ENCODE data around the gene CIBAR2.

Gene CIBAR2

GRCh38 chr16:85078952-85079351 lies 33.3 kb downstream of the CIBAR2 start:
- no peaks in the 10 kb centered on the region for H3K4me1 ChIP-seq
- no peaks in the 10 kb centered on the region for H3K9me3 ChIP-seq
- intact Hi-C loops (cut with DNase I; ENCODE audit: low total_unique reads), result no loop called here
- no peak for TF ChIP-seq CTCF (IDR thresholded peaks at IDR 0.05)
- peaks cover 16 to 43% (median 36%) of the 10 kb centered on the region in 3 donors for H3K36me3 ChIP-seq
- no peak overlapping the region for H3K4me3 ChIP-seq
- H3K27me3 ChIP-seq, result no peaks in the 10 kb centered on the region
- H3K27ac ChIP-seq, result no peak overlapping the region
- no peak for DNase-seq

GRCh38 chr16:85078226-85078625 lies 34.0 kb downstream of the CIBAR2 start:
- Histone ChIP-seq H3K9me3 (no peaks in the 10 kb centered on the region), H3K36me3 (peaks cover 17 to 44% (median 39%) of the 10 kb centered on the region in 3 donors), H3K4me1 (no peaks in the 10 kb centered on the region), H3K4me3 (no peak overlapping the region), H3K27ac (no peak overlapping the region), H3K27me3 (no peaks in the 10 kb centered on the region)
- TF ChIP-seq CTCF (IDR thresholded peaks at IDR 0.05), result no peak
- no peak for DNase-seq
- intact Hi-C loops (cut with DNase I; ENCODE audit: low total_unique reads), result no loop called here

- Histone ChIP-seq H3K36me3 (peaks cover 23 to 50% (median 44%) of the 10 kb centered on the region in 3 donors), H3K4me1 (no peaks in the 10 kb centered on the region), H3K27me3 (no peaks in the 10 kb centered on the region), H3K4me3 (no peak overlapping the region), H3K9me3 (no peaks in the 10 kb centered on the region), H3K27ac (no peak overlapping the region)
- intact Hi-C loops (cut with DNase I; ENCODE audit: low total_unique reads), result no loop called here
- DNase-seq, result no peak
- TF ChIP-seq CTCF (IDR thresholded peaks at IDR 0.05), result no peak
Measured at GRCh38 chr16:85077576-85078125, 34.6 kb downstream of the CIBAR2 start.

- TF ChIP-seq CTCF (IDR thresholded peaks at IDR 0.05), result no peak
- H3K27ac ChIP-seq, result no peak overlapping the region
- peaks cover 26 to 54% (median 44%) of the 10 kb centered on the region in 3 donors for H3K36me3 ChIP-seq
Measured at GRCh38 chr16:85077039-85077438, 35.2 kb downstream of the CIBAR2 start.

GRCh38 chr16:85075236-85075924 lies 36.9 kb downstream of the CIBAR2 start:
- intact Hi-C loops (cut with DNase I; ENCODE audit: low total_unique reads), result no loop called here
- no peak for DNase-seq
- Histone ChIP-seq H3K27me3 (no peaks in the 10 kb centered on the region), H3K27ac (no peak overlapping the region), H3K9me3 (no peaks in the 10 kb centered on the region), H3K36me3 (peaks cover 26 to 53% (median 51%) of the 10 kb centered on the region in 3 donors), H3K4me1 (no peaks in the 10 kb centered on the region), H3K4me3 (no peak overlapping the region)
- TF ChIP-seq CTCF (IDR thresholded peaks at IDR 0.05), result no peak

More at GRCh38 chr16:85077039-85077438, 35.2 kb downstream of the CIBAR2 start:
- no peak for DNase-seq
- Histone ChIP-seq H3K4me3 (no peak overlapping the region), H3K4me1 (no peaks in the 10 kb centered on the region), H3K9me3 (no peaks in the 10 kb centered on the region), H3K27me3 (no peaks in the 10 kb centered on the region)
- intact Hi-C loops (cut with DNase I; ENCODE audit: low total_unique reads), result no loop called here

All from tibial artery (tissue), 4 donors.